ENCODE data around the gene PARP1. TPM values are rescaled to one million over a fixed set of nuclear protein-coding genes. Genes with fewer than 3 reads are reported as not detected.

PARP1 gene
- total and polyA plus RNA-seq, 2 donors (not counting 1 experiment from before 2014, with no cell fraction given) = 61.7 to 78.4 TPM

- Histone ChIP-seq H3K9ac (ENCODE audit: insufficient read depth, low read length) (no peak overlapping the region), H3K9me3 (ENCODE audit: control insufficient read depth, insufficient read depth, low read depth, low read length) (no peaks in the 10 kb centered on the region), H2AFZ (ENCODE audit: low read length) (no peak overlapping the region), H3K27ac (ENCODE audit: insufficient read depth, low read length) (no peak overlapping the region), H3K4me3 (replicated peaks in 1 of 4; ENCODE audit: control extremely low read depth in 1 of 4, insufficient read depth in 1 of 4, low read depth in 3 of 4, low read length in 4 of 4) (no peak overlapping the region), H3K27me3 (ENCODE audit: control insufficient read depth, insufficient read depth, low read length) (no peaks in the 10 kb centered on the region), H3K36me3 (ENCODE audit: control insufficient read depth, insufficient read depth, low read length) (peaks cover 15% of the 10 kb centered on the region), H3K79me2 (ENCODE audit: control insufficient read depth, insufficient read depth, low read length) (no peaks in the 10 kb centered on the region), H3K4me2 (ENCODE audit: extremely low read depth, insufficient read depth, low read length) (no peak overlapping the region), H3K4me1 (ENCODE audit: control insufficient read depth, extremely low read depth, insufficient read depth, low read length) (no peaks in the 10 kb centered on the region), H4K20me1 (ENCODE audit: control insufficient read depth, extremely low read depth, insufficient read depth, low read length) (no peaks in the 10 kb centered on the region)
- TF ChIP-seq EZH2 (IDR thresholded peaks at IDR 0.05; ENCODE audit: low read length, missing control alignments) (no peak), CTCF (conservative IDR thresholded peaks at IDR 0.05 in 1 of 2, IDR thresholded peaks at IDR 0.05 in 1 of 2; ENCODE audit: low read depth in 1 of 2, low read length in 2 of 2) (no peak)
- DNase-seq (ENCODE audit: low read depth in 2 of 2) = no peak
These were observed 23.2 kb downstream of the PARP1 start for GRCh38 chr1:226384717-226385116.

DNA sequence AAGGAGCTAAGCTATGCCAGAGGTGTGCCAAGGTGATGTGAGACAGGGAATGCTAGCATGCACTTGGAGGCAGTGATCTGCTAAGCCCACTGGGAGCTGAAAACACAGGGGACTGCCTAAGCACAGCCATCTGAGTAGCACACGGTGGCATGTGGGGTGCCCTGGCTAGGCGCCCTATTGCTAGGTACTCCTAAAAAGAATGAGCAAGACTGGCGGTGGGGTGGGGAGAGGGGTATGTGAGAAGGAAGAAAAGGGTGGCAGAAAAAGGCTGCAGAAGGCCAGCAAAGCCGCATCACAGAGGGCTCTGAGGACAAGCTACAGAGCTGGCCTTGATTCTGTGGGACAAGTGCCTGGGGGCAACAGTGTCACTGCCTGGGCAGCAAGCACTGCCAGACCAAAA, 23.9 kb downstream of the PARP1 start:
- no peak overlapping the region for H3K27ac ChIP-seq (ENCODE audit: insufficient read depth, low read length)
- H3K9ac ChIP-seq (ENCODE audit: insufficient read depth, low read length) = no peak overlapping the region
- H3K79me2 ChIP-seq (ENCODE audit: control insufficient read depth, insufficient read depth, low read length) = no peaks in the 10 kb centered on the region
- no peak overlapping the region for H3K4me2 ChIP-seq (ENCODE audit: extremely low read depth, insufficient read depth, low read length)
- no peak for DNase-seq (ENCODE audit: low read depth in 2 of 2)
- no peaks in the 10 kb centered on the region for H3K27me3 ChIP-seq (ENCODE audit: control insufficient read depth, insufficient read depth, low read length)
- H3K36me3 ChIP-seq (ENCODE audit: control insufficient read depth, insufficient read depth, low read length) = peaks cover 21% of the 10 kb centered on the region
- no peak overlapping the region for H2AFZ ChIP-seq (ENCODE audit: low read length)
- no peak for TF ChIP-seq EZH2 (IDR thresholded peaks at IDR 0.05; ENCODE audit: low read length, missing control alignments)
- TF ChIP-seq CTCF (conservative IDR thresholded peaks at IDR 0.05 in 1 of 2, IDR thresholded peaks at IDR 0.05 in 1 of 2; ENCODE audit: low read depth in 1 of 2, low read length in 2 of 2) = no peak
- no peaks in the 10 kb centered on the region for H3K4me1 ChIP-seq (ENCODE audit: control insufficient read depth, extremely low read depth, insufficient read depth, low read length)
- H4K20me1 ChIP-seq (ENCODE audit: control insufficient read depth, extremely low read depth, insufficient read depth, low read length) = no peaks in the 10 kb centered on the region
- H3K4me3 ChIP-seq (replicated peaks in 1 of 4; ENCODE audit: control extremely low read depth in 1 of 4, insufficient read depth in 1 of 4, low read depth in 3 of 4, low read length in 4 of 4) = no peak overlapping the region
- no peaks in the 10 kb centered on the region for H3K9me3 ChIP-seq (ENCODE audit: control insufficient read depth, insufficient read depth, low read depth, low read length)

DNA sequence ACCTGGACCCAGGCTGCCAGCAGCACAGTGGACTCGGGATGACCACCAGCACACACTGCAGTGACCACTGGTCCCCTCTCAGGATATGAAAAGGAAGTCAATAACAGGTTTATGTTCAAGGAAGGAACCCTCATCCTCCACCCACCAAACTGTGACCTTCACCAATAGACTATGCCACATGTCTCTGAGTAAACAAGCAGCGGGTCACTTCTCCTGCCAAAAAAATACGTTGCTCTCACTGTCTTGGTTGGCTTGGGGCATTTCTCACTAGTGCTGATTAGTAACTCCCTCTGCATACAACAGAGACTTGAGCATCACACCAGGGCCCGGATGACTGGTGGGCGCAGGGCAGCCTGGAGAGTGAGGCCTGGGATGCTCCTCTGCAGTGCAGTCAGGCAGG, 25.9 kb downstream of the PARP1 start:
- H4K20me1 ChIP-seq (ENCODE audit: control insufficient read depth, extremely low read depth, insufficient read depth, low read length) = no peaks in the 10 kb centered on the region
- no peak overlapping the region for H3K27ac ChIP-seq (ENCODE audit: insufficient read depth, low read length)
- TF ChIP-seq CTCF (conservative IDR thresholded peaks at IDR 0.05 in 1 of 2, IDR thresholded peaks at IDR 0.05 in 1 of 2; ENCODE audit: low read depth in 1 of 2, low read length in 2 of 2) (no peak), EZH2 (IDR thresholded peaks at IDR 0.05; ENCODE audit: low read length, missing control alignments) (no peak)
- no peak overlapping the region for H2AFZ ChIP-seq (ENCODE audit: low read length)
- no peak for DNase-seq (ENCODE audit: low read depth in 2 of 2)
- no peaks in the 10 kb centered on the region for H3K9me3 ChIP-seq (ENCODE audit: control insufficient read depth, insufficient read depth, low read depth, low read length)
- no peak overlapping the region for H3K9ac ChIP-seq (ENCODE audit: insufficient read depth, low read length)
- no peak overlapping the region for H3K4me2 ChIP-seq (ENCODE audit: extremely low read depth, insufficient read depth, low read length)
- no peaks in the 10 kb centered on the region for H3K79me2 ChIP-seq (ENCODE audit: control insufficient read depth, insufficient read depth, low read length)
- H3K36me3 ChIP-seq (ENCODE audit: control insufficient read depth, insufficient read depth, low read length) = peaks cover 16% of the 10 kb centered on the region
- no peaks in the 10 kb centered on the region for H3K27me3 ChIP-seq (ENCODE audit: control insufficient read depth, insufficient read depth, low read length)
- H3K4me3 ChIP-seq (replicated peaks in 1 of 4; ENCODE audit: control extremely low read depth in 1 of 4, insufficient read depth in 1 of 4, low read depth in 3 of 4, low read length in 4 of 4) = no peak overlapping the region
- no peaks in the 10 kb centered on the region for H3K4me1 ChIP-seq (ENCODE audit: control insufficient read depth, extremely low read depth, insufficient read depth, low read length)

All from fibroblast of lung (primary cell).